K562 (cell line): ENCODE results near the gene EBNA1BP2. TPM values are rescaled to one million over a fixed set of nuclear protein-coding genes. Genes with fewer than 3 reads are reported as not detected.
A peak's percentile ranks its signal among the peaks of the same experiment; 100 is the strongest.

Experiments
- ATF7 ChIP-seq: fragments of 450-650 bp; IDR thresholded peaks from 2 replicates; pipeline ENCODE4 v1.7.1; 2014; ENCODE audit warnings: mild to moderate bottlenecking, moderate library complexity
- CBFB ChIP-seq: sonication (generic); formaldehyde crosslinking; IDR thresholded peaks from 2 replicates; pipeline ENCODE4 v1.4.0; 2020; ENCODE audit warnings: mild to moderate bottlenecking, missing genetic modification reagents
- CHAMP1 ChIP-seq: fragments of 450-650 bp; IDR thresholded peaks from 2 replicates; pipeline ENCODE4 v1.6.1; 2016; ENCODE audit warnings: mild to moderate bottlenecking
- COPS2 ChIP-seq: fragments of 450-650 bp; conservative IDR thresholded peaks from 2 replicates; pipeline ENCODE4 v1.6.1; 2016; ENCODE audit warnings: mild to moderate bottlenecking, moderate library complexity
- DPF2 ChIP-seq: fragments of 450-650 bp; IDR thresholded peaks from 2 replicates; pipeline ENCODE4 v1.6.1; 2016
- NEUROD1 ChIP-seq: fragments of 150-350 bp; IDR thresholded peaks from 2 replicates; pipeline ENCODE4 v1.6.1; 2014; ENCODE audit warnings: borderline replicate concordance, low read length, low read depth; ENCODE audit not compliant: partially characterized antibody
- PML ChIP-seq: IDR thresholded peaks from 2 replicates; pipeline ENCODE4 v1.6.1; 2012; ENCODE audit warnings: low read length, inconsistent platforms
- PREB ChIP-seq: sonication (generic); formaldehyde crosslinking; IDR thresholded peaks from 2 replicates; pipeline ENCODE4 v1.8.1; 2023; ENCODE audit warnings: mild to moderate bottlenecking, missing genetic modification reagents
- RBM15 ChIP-seq: fragments of 200-400 bp; formaldehyde crosslinking; IDR thresholded peaks from 2 replicates; pipeline ENCODE4 v1.6.1; 2018; ENCODE audit warnings: mild to moderate bottlenecking, low read length, moderate library complexity; ENCODE audit not compliant: insufficient read depth
- TCF7L2 ChIP-seq: fragments of 150-350 bp; IDR thresholded peaks from 2 replicates; pipeline ENCODE4 v1.6.1; 2016; ENCODE audit warnings: low read depth, mild to moderate bottlenecking, low read length, moderate library complexity
- TCFL5 ChIP-seq: fragments of 250-450 bp; sonication (Bioruptor Pico); conservative IDR thresholded peaks from 2 replicates; pipeline ENCODE4 v1.6.1; 2021; ENCODE audit warnings: mild to moderate bottlenecking, moderate library complexity, matching md5 sums
- XRCC3 ChIP-seq: fragments of 450-650 bp; IDR thresholded peaks from 2 replicates; pipeline ENCODE4 v1.6.1; 2017; ENCODE audit warnings: mild to moderate bottlenecking, moderate library complexity
- ZNF282 ChIP-seq: sonication (generic); formaldehyde crosslinking; IDR thresholded peaks from 2 replicates; pipeline ENCODE4 v1.8.1; 2023; ENCODE audit warnings: missing genetic modification reagents
- ZNF324 ChIP-seq: fragments of 250-450 bp; sonication (Bioruptor Pico); IDR thresholded peaks from 2 replicates; pipeline ENCODE4 v1.4.0; 2020; ENCODE audit warnings: mild to moderate bottlenecking
- ZNF347 ChIP-seq: fragments of 450-650 bp; formaldehyde crosslinking; IDR thresholded peaks from 2 replicates; pipeline ENCODE4 v1.4.0; 2020; ENCODE audit warnings: low read depth, mild to moderate bottlenecking, moderate library complexity
- ZSCAN32 ChIP-seq: fragments of 450-650 bp; formaldehyde crosslinking; IDR thresholded peaks from 2 replicates; pipeline ENCODE4 v1.4.0; 2020; ENCODE audit warnings: mild to moderate bottlenecking, moderate library complexity
- polyA plus RNA-seq, 8 experiments: library from polyadenylated mRNA; depleted of rRNA in 4 of 8; stranded (reverse) in 5 of 8; unstranded in 3 of 8; fragments of >200 nt; fragmentation: Nextera tagmentation in 2 of 8; fragmentation: Illumina TruSeq in 1 of 8; extraction: Ambion mirVana in 2 of 8; extraction: Trizol in 1 of 8; gene quantifications; 2 replicates each; pipeline versions ENCODE4 v1.2.1 to v1.2.3, GENCODE V29; 2011 to 2014; ENCODE audit warnings: inconsistent platforms in 1 of 8, missing spikeins in 1 of 8
- total RNA-seq, 7 experiments: library from RNA; depleted of rRNA in 6 of 7; stranded (reverse); fragments of >200 nt in 6 of 7; fragmentation: Illumina TruSeq in 2 of 7; extraction: Trizol in 2 of 7; gene quantifications; 2 replicates each; pipeline versions ENCODE4 v1.2.1 to v1.2.3, GENCODE V29; 2011 to 2021; ENCODE audit warnings: low replicate concordance in 1 of 7

EBNA1BP2 gene
- total and polyA plus RNA-seq, 9 of the 15 experiments (the other 6 are each of a cell fraction or from before 2014, with no cell fraction given): 95.2 to 349 (median 249) TPM

- TF ChIP-seq PREB: no peak
- TF ChIP-seq COPS2: no peak
- no peak for TF ChIP-seq RBM15
- no peak for TF ChIP-seq XRCC3
- peak; percentile 37 for TF ChIP-seq NEUROD1
- TF ChIP-seq ZNF324 (CRISPR knock-in tag): no peak
- no peak for TF ChIP-seq TCFL5 (CRISPR knock-in tag)
- peak; percentile 62; the same call in 1 of the 2 replicates for TF ChIP-seq PML
- TF ChIP-seq ZSCAN32 (CRISPR knock-in tag): no peak
- peak; percentile 68 for TF ChIP-seq ATF7
- TF ChIP-seq CHAMP1: no peak
- TF ChIP-seq DPF2: 0 out of 2 replicates have a peak, but pooled peaks have one; percentile 25
- no peak for TF ChIP-seq ZNF347 (CRISPR knock-in tag)
- TF ChIP-seq CBFB: 0 out of 2 replicates have a peak, but pooled peaks have one; percentile 74
- no peak for TF ChIP-seq ZNF282
- no peak for TF ChIP-seq TCF7L2
These were observed at the start of gene EBNA1BP2, which contains the start of gene CFAP57 (continued) for GRCh38 chr1:43171876-43172526.
